Suprapubic skin (tissue), 4 donors: ENCODE data around the gene TCERG1L. TPM values are rescaled to one million over a fixed set of nuclear protein-coding genes. Genes with fewer than 3 reads are reported as not detected.

Experiments
- DNase-seq, 2 donors: peaks; one replicate each; pipeline ENCODE4 v3.0.0-alpha.2; 2019; ENCODE audit warnings: low spot score in 2 of 2
- H3K27ac ChIP-seq: fragments of 200-600 bp; sonication (generic); one replicate; pipeline ENCODE4 v1.5.1; 2019
- H3K27me3 ChIP-seq: fragments of 200-600 bp; sonication (generic); one replicate; pipeline ENCODE4 v1.5.1; 2019
- H3K36me3 ChIP-seq: fragments of 200-600 bp; sonication (generic); one replicate; pipeline ENCODE4 v1.5.1; 2019
- H3K4me1 ChIP-seq: fragments of 200-600 bp; sonication (generic); one replicate; pipeline ENCODE4 v1.5.1; 2019
- H3K4me3 ChIP-seq: fragments of 200-600 bp; sonication (generic); one replicate; pipeline ENCODE4 v1.5.1; 2019; ENCODE audit warnings: mild to moderate bottlenecking
- H3K9me3 ChIP-seq: fragments of 200-600 bp; sonication (generic); one replicate; pipeline ENCODE4 v1.5.1; 2019
- CTCF ChIP-seq, 2 donors: fragments of 200-600 bp in 1 of 2; fragments of 450-650 bp in 1 of 2; sonication (generic) in 1 of 2; IDR thresholded peaks; one replicate each; pipeline ENCODE4 v1.5.1; 2016 to 2019; ENCODE audit warnings: antibody characterized with exemption in 2 of 2, mild to moderate bottlenecking in 1 of 2, moderate library complexity in 1 of 2
- EP300 ChIP-seq: sonication (generic); formaldehyde crosslinking; IDR thresholded peaks from one replicate; pipeline ENCODE4 v1.6.1; 2017; ENCODE audit warnings: antibody characterized with exemption
- POLR2A ChIP-seq, 2 donors: fragments of 450-650 bp; IDR thresholded peaks; one replicate each; pipeline ENCODE4 v1.6.1; 2017; ENCODE audit warnings: antibody characterized with exemption in 2 of 2, mild to moderate bottlenecking in 2 of 2, moderate library complexity in 2 of 2
- POLR2AphosphoS5 ChIP-seq, 3 donors: sonication (generic); formaldehyde crosslinking; IDR thresholded peaks; one replicate each; pipeline ENCODE4 v1.6.1; 2017; ENCODE audit warnings: antibody characterized with exemption in 3 of 3
- WGBS: methylation state at CpG from one replicate; pipeline ENCODE4 v1.1.5; 2018; 5-methylcytosine and 5-hydroxymethylcytosine counted together
- total RNA-seq, 4 donors: library from RNA; depleted of rRNA; stranded (reverse); fragments of >200 nt; gene quantifications; one replicate each; pipeline ENCODE4 v1.1.0, GENCODE V29; 2016

TCERG1L gene
- total RNA-seq, 4 donors from 2014 or later = 0.32 to 1.0 (median 0.51) TPM

- Histone ChIP-seq H3K4me3 (no peak overlapping the region), H3K4me1 (no peaks in the 10 kb centered on the region), H3K27ac (no peak overlapping the region), H3K27me3 (no peaks in the 10 kb centered on the region), H3K36me3 (no peaks in the 10 kb centered on the region), H3K9me3 (no peaks in the 10 kb centered on the region)
- peak in 1 of 2 donors; percentile 23 for DNase-seq
- 62% methylated on average over 3 of the region's 3 CpGs for WGBS
- TF ChIP-seq CTCF (IDR thresholded peaks at IDR 0.05) (no peak), POLR2AphosphoS5 (IDR thresholded peaks at IDR 0.05) (no peak), POLR2A (IDR thresholded peaks at IDR 0.05) (no peak), EP300 (no peak)
These were observed 101.3 kb downstream of the TCERG1L start for GRCh38 chr10:131210181-131210580.

- no peak overlapping the region for H3K4me3 ChIP-seq
- H3K4me1 ChIP-seq = no peaks in the 10 kb centered on the region
- WGBS = 90% methylated on average over 21 of the region's 29 CpGs
- H3K36me3 ChIP-seq = no peaks in the 10 kb centered on the region
- no peaks in the 10 kb centered on the region for H3K27me3 ChIP-seq
- H3K27ac ChIP-seq = no peak overlapping the region
- TF ChIP-seq POLR2A (IDR thresholded peaks at IDR 0.05) (no peak), CTCF (IDR thresholded peaks at IDR 0.05) (no peak), POLR2AphosphoS5 (IDR thresholded peaks at IDR 0.05) (no peak), EP300 (no peak)
- H3K9me3 ChIP-seq = no peaks in the 10 kb centered on the region
- peak; percentile 24 to 68 for DNase-seq
These were observed 103.7 kb downstream of the TCERG1L start for GRCh38 chr10:131207584-131208532.

GRCh38 chr10:131207176-131207575, 104.3 kb downstream of the TCERG1L start:
- peak in 1 of 2 donors; percentile 24 for DNase-seq
- 87% methylated on average over 5 of the region's 8 CpGs for WGBS
- no peak overlapping the region for H3K27ac ChIP-seq
- no peaks in the 10 kb centered on the region for H3K9me3 ChIP-seq
- H3K27me3 ChIP-seq = no peaks in the 10 kb centered on the region
- H3K4me3 ChIP-seq = no peak overlapping the region
- TF ChIP-seq POLR2AphosphoS5 (IDR thresholded peaks at IDR 0.05) (no peak), POLR2A (IDR thresholded peaks at IDR 0.05) (no peak), EP300 (no peak), CTCF (IDR thresholded peaks at IDR 0.05) (no peak)
- H3K36me3 ChIP-seq = no peaks in the 10 kb centered on the region
- H3K4me1 ChIP-seq = no peaks in the 10 kb centered on the region

GRCh38 chr10:131206111-131206995, 105.2 kb downstream of the TCERG1L start:
- no peaks in the 10 kb centered on the region for H3K4me1 ChIP-seq
- H3K27me3 ChIP-seq = no peaks in the 10 kb centered on the region
- TF ChIP-seq POLR2AphosphoS5 (IDR thresholded peaks at IDR 0.05) = no peak
- H3K27ac ChIP-seq = no peak overlapping the region
- H3K4me3 ChIP-seq = no peak overlapping the region
- peak in 1 of 2 donors; percentile 57 for DNase-seq
- no peaks in the 10 kb centered on the region for H3K36me3 ChIP-seq
- WGBS = 75% methylated on average over 22 of the region's 26 CpGs
- no peaks in the 10 kb centered on the region for H3K9me3 ChIP-seq

GRCh38 chr10:131205556-131205955, 106.0 kb downstream of the TCERG1L start:
- Histone ChIP-seq H3K36me3 (no peaks in the 10 kb centered on the region), H3K27me3 (no peaks in the 10 kb centered on the region), H3K4me1 (no peaks in the 10 kb centered on the region), H3K9me3 (no peaks in the 10 kb centered on the region), H3K4me3 (no peak overlapping the region), H3K27ac (no peak overlapping the region)
- peak in 1 of 2 donors; percentile 62 for DNase-seq
- TF ChIP-seq POLR2A (IDR thresholded peaks at IDR 0.05) (no peak), CTCF (IDR thresholded peaks at IDR 0.05) (no peak), POLR2AphosphoS5 (IDR thresholded peaks at IDR 0.05) (no peak), EP300 (no peak)
- 89% methylated on average over 8 of the region's 9 CpGs for WGBS
